Nephron (organoid): ENCODE results near the gene MYBPC1.

Source experiments
- H3K27ac Mint-ChIP-seq, 3 experiments: 2 replicates each; pipeline ENCODE4 v1.8.0; 2020; ENCODE audit warnings: mixed read lengths in 3 of 3, mild to moderate bottlenecking in 2 of 3, moderate library complexity in 1 of 3
- H3K27me3 Mint-ChIP-seq: 2 replicates; pipeline ENCODE4 v1.8.0; 2021; ENCODE audit warnings: low read depth, mild to moderate bottlenecking, moderate library complexity, mixed read lengths
- H3K36me3 Mint-ChIP-seq: 2 replicates; pipeline ENCODE4 v1.8.0; 2020; ENCODE audit warnings: low read depth, mixed read lengths
- H3K4me1 Mint-ChIP-seq: 2 replicates; pipeline ENCODE4 v1.8.0; 2020; ENCODE audit warnings: mixed read lengths
- H3K4me3 Mint-ChIP-seq, 3 experiments: 2 replicates each; pipeline ENCODE4 v1.8.0; 2020; ENCODE audit warnings: mild to moderate bottlenecking in 3 of 3, mixed read lengths in 3 of 3, moderate library complexity in 2 of 3
- H3K9me3 Mint-ChIP-seq: 2 replicates; pipeline ENCODE4 v1.8.0; 2020; ENCODE audit warnings: mixed read lengths
- TF ChIP-seq, protein P1 (sequence below), 3 experiments: fragments of 200-600 bp; sonication (generic); IDR thresholded peaks; one replicate each; pipeline ENCODE4 v1.5.0; 2021; ENCODE audit warnings: antibody characterized with exemption in 3 of 3; ENCODE audit not compliant: unreplicated experiment in 3 of 3

The MYBPC1 gene

DNA sequence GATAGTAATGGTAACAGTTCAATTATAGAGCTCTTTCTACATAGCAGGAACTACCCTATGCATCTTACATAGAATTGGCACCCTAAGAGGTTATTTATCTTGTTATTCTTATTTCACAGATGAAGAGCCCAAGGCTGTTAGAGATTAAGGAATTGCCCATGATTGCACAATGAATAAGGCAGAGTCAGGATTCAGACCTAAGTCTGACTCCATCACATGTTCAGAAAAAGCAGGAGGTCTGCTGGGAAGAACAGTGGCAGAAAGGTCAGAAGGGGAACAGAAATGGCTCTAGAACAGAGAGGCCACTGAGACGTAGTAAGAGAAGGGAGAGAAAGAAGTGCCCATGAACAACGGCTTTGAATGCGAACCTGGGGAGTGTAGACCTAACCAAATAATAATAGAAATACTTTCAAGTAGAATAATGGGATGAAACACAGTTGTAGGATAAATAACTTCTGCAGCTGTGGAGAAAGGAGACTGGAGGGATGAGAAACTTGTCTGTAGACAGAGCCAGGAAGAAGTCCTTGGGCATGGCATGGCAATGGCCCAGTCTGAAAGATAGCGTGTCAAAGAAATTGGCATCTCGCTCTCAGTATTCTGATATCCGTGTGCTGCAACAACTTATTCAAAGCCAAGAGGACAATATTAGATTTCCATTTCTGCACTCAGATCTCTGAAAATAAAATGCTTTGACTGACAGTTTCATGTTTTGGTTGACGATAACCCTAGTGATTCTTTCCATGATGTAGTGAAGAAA, 17.6 kb downstream of the MYBPC1 start:
- no peaks in the 10 kb centered on the region for H3K27me3 Mint-ChIP-seq
- peaks cover 15% of the 10 kb centered on the region for H3K4me1 Mint-ChIP-seq
- no peak overlapping the region for H3K4me3 Mint-ChIP-seq
- no peak overlapping the region for H3K27ac Mint-ChIP-seq
- H3K36me3 Mint-ChIP-seq: no peaks in the 10 kb centered on the region
- no peaks in the 10 kb centered on the region for H3K9me3 Mint-ChIP-seq
- TF ChIP-seq, protein P1, sequence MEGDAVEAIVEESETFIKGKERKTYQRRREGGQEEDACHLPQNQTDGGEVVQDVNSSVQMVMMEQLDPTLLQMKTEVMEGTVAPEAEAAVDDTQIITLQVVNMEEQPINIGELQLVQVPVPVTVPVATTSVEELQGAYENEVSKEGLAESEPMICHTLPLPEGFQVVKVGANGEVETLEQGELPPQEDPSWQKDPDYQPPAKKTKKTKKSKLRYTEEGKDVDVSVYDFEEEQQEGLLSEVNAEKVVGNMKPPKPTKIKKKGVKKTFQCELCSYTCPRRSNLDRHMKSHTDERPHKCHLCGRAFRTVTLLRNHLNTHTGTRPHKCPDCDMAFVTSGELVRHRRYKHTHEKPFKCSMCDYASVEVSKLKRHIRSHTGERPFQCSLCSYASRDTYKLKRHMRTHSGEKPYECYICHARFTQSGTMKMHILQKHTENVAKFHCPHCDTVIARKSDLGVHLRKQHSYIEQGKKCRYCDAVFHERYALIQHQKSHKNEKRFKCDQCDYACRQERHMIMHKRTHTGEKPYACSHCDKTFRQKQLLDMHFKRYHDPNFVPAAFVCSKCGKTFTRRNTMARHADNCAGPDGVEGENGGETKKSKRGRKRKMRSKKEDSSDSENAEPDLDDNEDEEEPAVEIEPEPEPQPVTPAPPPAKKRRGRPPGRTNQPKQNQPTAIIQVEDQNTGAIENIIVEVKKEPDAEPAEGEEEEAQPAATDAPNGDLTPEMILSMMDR (IDR thresholded peaks at IDR 0.05; ENCODE audit: unreplicated experiment in 3 of 3): no peak

DNA sequence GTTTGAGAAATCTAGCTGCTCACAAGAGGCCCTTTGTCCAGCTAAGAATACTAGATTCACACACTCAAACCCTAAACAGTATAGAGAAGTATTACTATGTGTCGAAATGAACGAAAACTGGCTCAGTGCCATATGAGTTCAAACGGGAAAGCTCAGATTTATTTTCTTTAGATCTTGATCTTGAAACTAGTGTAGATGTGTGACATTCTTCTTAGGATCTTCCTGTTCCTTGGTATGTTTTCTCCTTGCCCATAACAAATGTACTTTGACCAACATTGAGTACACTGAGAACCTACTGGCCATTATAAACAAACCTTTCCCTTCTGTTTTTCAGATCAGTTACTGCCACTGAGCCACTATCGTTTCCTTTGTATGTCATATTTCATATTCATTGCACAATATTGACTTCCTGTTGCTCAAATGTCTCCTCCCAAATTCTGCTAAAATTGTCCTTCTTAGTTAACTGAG, 21.3 kb downstream of the MYBPC1 start:
- H3K27ac Mint-ChIP-seq: peak overlapping the region in 1 of 3 experiments; percentile 32
- TF ChIP-seq, protein P1 (IDR thresholded peaks at IDR 0.05; ENCODE audit: unreplicated experiment in 3 of 3): no peak
- no peak overlapping the region for H3K4me3 Mint-ChIP-seq
- no peaks in the 10 kb centered on the region for H3K36me3 Mint-ChIP-seq
- H3K27me3 Mint-ChIP-seq: no peaks in the 10 kb centered on the region
- H3K9me3 Mint-ChIP-seq: no peaks in the 10 kb centered on the region
- H3K4me1 Mint-ChIP-seq: peaks cover 30% of the 10 kb centered on the region

DNA sequence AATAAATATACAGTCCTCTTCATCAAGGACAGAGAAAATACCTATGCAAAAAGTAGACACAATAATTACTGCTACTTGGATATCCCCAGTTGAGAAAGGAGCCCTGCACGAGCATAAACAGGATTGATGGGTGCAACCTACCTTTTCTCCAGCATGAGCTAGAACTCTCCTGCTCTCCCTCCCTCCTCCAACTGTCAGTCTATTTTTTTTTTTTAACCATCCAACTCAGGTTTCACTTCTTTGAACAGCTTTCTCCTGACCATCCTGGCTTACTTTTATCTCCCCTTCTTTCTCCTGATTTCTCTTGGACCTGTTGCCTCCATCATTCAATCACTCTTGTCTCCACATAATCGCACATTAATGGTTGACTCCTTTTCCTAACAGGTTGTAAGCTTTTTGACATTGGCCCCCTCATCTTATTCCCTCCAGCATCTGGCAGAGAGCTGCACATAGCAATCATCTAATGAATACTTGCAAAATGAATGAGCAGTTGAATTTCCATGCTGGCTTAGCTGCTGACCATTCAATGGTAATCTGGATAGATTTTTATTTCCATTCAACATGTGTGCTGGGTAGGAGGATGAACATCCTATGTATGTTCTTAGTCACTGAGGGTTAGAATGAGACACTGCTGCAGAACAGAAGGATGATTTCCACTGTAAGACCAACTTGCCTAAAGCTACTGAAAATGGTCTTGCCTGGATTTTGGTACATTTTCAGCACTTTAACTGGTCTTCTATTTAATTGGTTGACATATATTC, 24.4 kb downstream of the MYBPC1 start:
- no peaks in the 10 kb centered on the region for H3K36me3 Mint-ChIP-seq
- TF ChIP-seq, protein P1 (IDR thresholded peaks at IDR 0.05; ENCODE audit: unreplicated experiment in 3 of 3): no peak
- H3K27ac Mint-ChIP-seq: no peak overlapping the region
- peaks cover 30% of the 10 kb centered on the region for H3K4me1 Mint-ChIP-seq
- H3K9me3 Mint-ChIP-seq: no peaks in the 10 kb centered on the region
- H3K27me3 Mint-ChIP-seq: no peaks in the 10 kb centered on the region
- no peak overlapping the region for H3K4me3 Mint-ChIP-seq

DNA sequence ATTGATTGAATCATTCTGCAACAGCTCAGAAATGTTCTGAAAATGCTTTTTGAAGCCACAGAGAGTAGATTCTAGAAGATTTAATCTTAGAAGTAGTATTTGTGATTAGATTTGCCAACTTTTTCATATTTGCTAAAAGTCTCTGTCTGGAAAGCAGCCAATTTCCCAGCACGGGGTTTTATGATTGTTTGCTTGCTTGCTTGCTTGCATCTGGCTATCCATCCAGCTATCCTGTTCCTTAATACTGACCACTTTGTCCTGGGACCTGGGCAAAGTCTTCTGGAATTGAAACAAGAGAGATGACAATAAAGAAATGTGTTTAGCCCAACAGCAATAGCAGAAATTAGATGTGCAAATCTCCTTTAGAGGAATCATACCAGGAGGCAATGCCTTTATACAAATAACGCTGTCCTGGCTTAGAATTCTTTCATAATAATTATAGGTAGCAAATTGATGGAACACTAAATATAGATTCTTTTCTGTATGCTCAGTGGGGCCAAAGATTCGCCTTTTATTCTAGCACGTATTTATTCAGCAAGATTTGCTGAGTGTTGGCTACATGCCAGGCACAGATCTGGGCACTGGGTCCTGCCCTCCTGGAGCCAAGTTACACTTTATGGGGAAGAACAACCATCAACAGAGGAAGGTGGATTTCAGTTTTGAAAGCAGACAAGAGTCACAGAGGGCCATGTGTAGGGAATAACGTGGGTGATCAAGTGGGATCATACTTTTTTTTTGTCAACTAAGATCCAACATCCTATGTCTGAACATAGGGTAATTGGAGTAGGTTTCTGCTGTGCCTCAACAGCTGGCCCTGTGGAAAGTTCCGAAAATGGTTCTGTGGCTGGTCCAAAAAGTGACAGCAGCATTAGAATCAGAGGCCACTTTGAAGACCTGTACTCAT, 25.3 kb downstream of the MYBPC1 start:
- H3K4me1 Mint-ChIP-seq: peaks cover 30% of the 10 kb centered on the region

DNA sequence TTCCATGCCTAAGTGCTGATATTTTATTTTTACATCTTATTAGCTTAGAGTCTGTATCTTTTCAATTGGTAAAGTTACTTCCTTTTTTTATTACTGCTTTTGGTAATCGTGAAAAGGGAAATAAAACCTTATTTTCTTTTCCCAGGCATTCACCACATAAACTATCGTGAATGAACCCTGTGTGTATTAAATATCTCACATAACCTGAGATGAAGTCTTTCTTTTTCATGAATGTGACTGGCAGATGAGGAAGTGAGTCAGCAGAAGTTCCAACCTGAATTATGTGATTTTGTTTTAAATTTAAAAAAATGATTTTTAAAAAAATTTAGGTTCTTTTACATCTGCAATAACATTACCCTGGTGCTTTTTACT, 26.0 kb downstream of the MYBPC1 start:
- Mint-ChIP-seq H3K9me3 (no peaks in the 10 kb centered on the region), H3K4me3 (no peak overlapping the region), H3K4me1 (peaks cover 27% of the 10 kb centered on the region), H3K36me3 (no peaks in the 10 kb centered on the region), H3K27me3 (no peaks in the 10 kb centered on the region), H3K27ac (no peak overlapping the region)
- TF ChIP-seq, protein P1 (IDR thresholded peaks at IDR 0.05; ENCODE audit: unreplicated experiment in 3 of 3): no peak

More for the DNA sequence above, 25.3 kb downstream of the MYBPC1 start:
- Mint-ChIP-seq H3K4me3 (no peak overlapping the region), H3K27ac (no peak overlapping the region), H3K27me3 (no peaks in the 10 kb centered on the region), H3K9me3 (no peaks in the 10 kb centered on the region), H3K36me3 (no peaks in the 10 kb centered on the region)
- TF ChIP-seq, protein P1 (IDR thresholded peaks at IDR 0.05; ENCODE audit: unreplicated experiment in 3 of 3): no peak
